Natural killer cell (primary cell): ENCODE results near the gene ALK. TPM values are rescaled to one million over a fixed set of nuclear protein-coding genes. Genes with fewer than 3 reads are reported as not detected.

Source experiments
- ATAC-seq, 3 donors: fragments of 150-1000 bp in 2 of 3; fragments of 200-7000 bp in 1 of 3; cut with Tn5 transposase; 1 replicate in 1 of 3; 2 replicates in 2 of 3; pipeline ENCODE4 v1.10.0; 2021; ENCODE audit warnings: mild to moderate bottlenecking in 2 of 3, moderate library complexity in 2 of 3
- DNase-seq, 2 donors: peaks; one replicate each; pipeline versions ENCODE4 v3.0.0 to v3.0.0-alpha.2; 2013 to 2021; ENCODE audit warnings: mixed read lengths in 1 of 2
- H3K27ac ChIP-seq: one replicate; pipeline ENCODE4 v1.5.1; 2013; ENCODE audit warnings: mild to moderate bottlenecking, low read length
- H3K27me3 ChIP-seq: one replicate; pipeline ENCODE4 v1.6.1; 2013; ENCODE audit warnings: low read length; ENCODE audit not compliant: control insufficient read depth, insufficient read depth
- H3K36me3 ChIP-seq: one replicate; pipeline ENCODE4 v1.6.1; 2013; ENCODE audit warnings: low read length; ENCODE audit not compliant: control insufficient read depth, insufficient read depth
- H3K4me1 ChIP-seq: one replicate; pipeline ENCODE4 v1.6.1; 2013; ENCODE audit warnings: low read length; ENCODE audit not compliant: control insufficient read depth, insufficient read depth
- H3K4me3 ChIP-seq: one replicate; pipeline ENCODE4 v1.5.1; 2013; ENCODE audit warnings: low read length
- H3K9me3 ChIP-seq: one replicate; pipeline ENCODE4 v1.6.1; 2013; ENCODE audit warnings: low read length; ENCODE audit not compliant: control insufficient read depth, insufficient read depth
- H3K27ac Mint-ChIP-seq, 2 donors: one replicate each; pipeline ENCODE4 v1.8.0; 2022; ENCODE audit warnings: mild to moderate bottlenecking in 2 of 2, mixed read lengths in 2 of 2, moderate library complexity in 1 of 2
- H3K27me3 Mint-ChIP-seq, 2 donors: one replicate each; pipeline ENCODE4 v1.8.0; 2022; ENCODE audit warnings: low read depth in 2 of 2, mixed read lengths in 2 of 2
- H3K36me3 Mint-ChIP-seq: one replicate; pipeline ENCODE4 v1.8.0; 2022; ENCODE audit warnings: mixed read lengths
- H3K4me1 Mint-ChIP-seq, 2 donors: one replicate each; pipeline ENCODE4 v1.8.0; 2022; ENCODE audit warnings: mixed read lengths in 2 of 2
- H3K4me3 Mint-ChIP-seq: one replicate; pipeline ENCODE4 v1.8.0; 2022; ENCODE audit warnings: mild to moderate bottlenecking, moderate library complexity, mixed read lengths
- H3K9me3 Mint-ChIP-seq, 2 donors: one replicate each; pipeline ENCODE4 v1.8.0; 2022; ENCODE audit warnings: mixed read lengths in 2 of 2
- WGBS: methylation state at CpG from one replicate; pipeline ENCODE4 v1.1.7; 2013; ENCODE audit warnings: missing lambda C conversion rate; ENCODE audit not compliant: insufficient coverage; 5-methylcytosine and 5-hydroxymethylcytosine counted together
- intact Hi-C: fragments of 100-400 bp; cut with micrococcal nuclease; formaldehyde crosslinking; loops from one replicate; pipeline ENCODE4 v1.14.2; 2022
- total RNA-seq, 4 donors: library from RNA; stranded (reverse); fragments of 120-200 nt in 1 of 4; gene quantifications; one replicate each; pipeline versions ENCODE4 v1.2.3 to v1.2.4, GENCODE V29; 2013 to 2022
- TF ChIP-seq, protein P1 (sequence below): fragments of 200-600 bp; IDR thresholded peaks from one replicate; pipeline ENCODE4 v1.8.0; 2022; ENCODE audit warnings: antibody characterized with exemption

ALK gene
- total RNA-seq, 3 donors from 2014 or later (not counting 1 experiment from before 2014, with no cell fraction given) = not detected

DNA sequence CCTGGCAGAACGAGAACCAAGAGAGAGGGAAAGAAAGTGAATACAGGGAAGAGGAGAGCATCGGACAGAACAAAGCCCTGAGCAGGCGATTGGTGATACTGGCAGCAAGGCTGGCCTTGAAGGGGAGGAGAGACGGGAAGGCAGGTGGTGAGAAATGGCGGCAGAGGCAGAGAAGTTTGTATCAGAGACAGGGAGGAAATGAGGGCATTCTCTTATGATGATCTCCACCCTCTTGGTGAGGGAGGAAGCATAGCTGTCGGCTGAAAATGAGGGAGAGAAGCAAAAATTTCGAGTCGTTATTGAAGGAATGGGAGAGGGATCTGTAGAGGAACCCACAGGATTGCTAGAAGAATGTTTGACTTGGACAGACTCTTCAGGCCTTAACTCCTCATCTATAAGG is 725.6 kb downstream of the ALK start:
- Mint-ChIP-seq H3K4me3 (no peak overlapping the region), H3K4me1 (peaks cover 5 to 6% of the 10 kb centered on the region in 2 donors), H3K9me3 (no peaks in the 10 kb centered on the region), H3K27me3 (no peaks in the 10 kb centered on the region), H3K27ac (no peak overlapping the region), H3K36me3 (no peaks in the 10 kb centered on the region)
- H3K4me1 ChIP-seq = no peaks in the 10 kb centered on the region
- H3K27me3 ChIP-seq = no peaks in the 10 kb centered on the region
- no peaks in the 10 kb centered on the region for H3K9me3 ChIP-seq
- peaks cover 8% of the 10 kb centered on the region for H3K36me3 ChIP-seq
- intact Hi-C loops = loop anchor here (1.0 to 2.0 kb wide), 4 partner anchors 181 to 629 kb away; no protein-coding TSS in a partner anchor
- WGBS = 89% methylated on average over 8 of the region's 8 CpGs
- DNase-seq (no peak), ATAC-seq (no peak)
- H3K4me3 ChIP-seq = no peak overlapping the region
- TF ChIP-seq, protein P1, sequence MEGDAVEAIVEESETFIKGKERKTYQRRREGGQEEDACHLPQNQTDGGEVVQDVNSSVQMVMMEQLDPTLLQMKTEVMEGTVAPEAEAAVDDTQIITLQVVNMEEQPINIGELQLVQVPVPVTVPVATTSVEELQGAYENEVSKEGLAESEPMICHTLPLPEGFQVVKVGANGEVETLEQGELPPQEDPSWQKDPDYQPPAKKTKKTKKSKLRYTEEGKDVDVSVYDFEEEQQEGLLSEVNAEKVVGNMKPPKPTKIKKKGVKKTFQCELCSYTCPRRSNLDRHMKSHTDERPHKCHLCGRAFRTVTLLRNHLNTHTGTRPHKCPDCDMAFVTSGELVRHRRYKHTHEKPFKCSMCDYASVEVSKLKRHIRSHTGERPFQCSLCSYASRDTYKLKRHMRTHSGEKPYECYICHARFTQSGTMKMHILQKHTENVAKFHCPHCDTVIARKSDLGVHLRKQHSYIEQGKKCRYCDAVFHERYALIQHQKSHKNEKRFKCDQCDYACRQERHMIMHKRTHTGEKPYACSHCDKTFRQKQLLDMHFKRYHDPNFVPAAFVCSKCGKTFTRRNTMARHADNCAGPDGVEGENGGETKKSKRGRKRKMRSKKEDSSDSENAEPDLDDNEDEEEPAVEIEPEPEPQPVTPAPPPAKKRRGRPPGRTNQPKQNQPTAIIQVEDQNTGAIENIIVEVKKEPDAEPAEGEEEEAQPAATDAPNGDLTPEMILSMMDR = no peak
- H3K27ac ChIP-seq = no peak overlapping the region

DNA sequence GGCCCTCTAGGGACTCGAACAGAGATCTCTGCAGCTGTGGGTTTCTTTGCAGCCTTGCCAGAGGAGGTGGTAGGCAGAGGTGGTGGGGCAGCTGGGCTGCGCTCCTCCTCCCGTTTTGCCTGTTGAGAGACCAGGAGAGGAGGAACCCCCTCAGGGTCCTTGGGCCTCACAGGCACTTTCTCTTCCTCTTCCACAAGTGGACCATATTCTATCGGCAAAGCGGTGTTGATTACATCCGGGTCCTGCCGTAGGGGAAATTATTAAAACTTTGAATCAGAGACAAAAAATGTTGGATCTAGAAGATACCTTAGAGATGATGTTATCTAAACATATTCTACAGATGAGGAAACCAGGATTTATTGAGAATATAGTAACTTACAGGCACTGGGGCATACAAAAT is 727.7 kb downstream of the ALK start:
- peaks cover 8% of the 10 kb centered on the region for H3K36me3 ChIP-seq
- Mint-ChIP-seq H3K9me3 (no peaks in the 10 kb centered on the region), H3K36me3 (no peaks in the 10 kb centered on the region), H3K27me3 (no peaks in the 10 kb centered on the region), H3K4me1 (peaks cover 5 to 6% of the 10 kb centered on the region in 2 donors), H3K4me3 (no peak overlapping the region), H3K27ac (no peak overlapping the region)
- TF ChIP-seq, protein P1 = no peak
- ATAC-seq = no peak
- H3K4me1 ChIP-seq = no peaks in the 10 kb centered on the region
- WGBS = 94% methylated on average over 3 of the region's 7 CpGs
- H3K27ac ChIP-seq = no peak overlapping the region
- no peak for DNase-seq
- intact Hi-C loops = no loop called here
- no peaks in the 10 kb centered on the region for H3K9me3 ChIP-seq
- no peak overlapping the region for H3K4me3 ChIP-seq
- H3K27me3 ChIP-seq = no peaks in the 10 kb centered on the region

DNA sequence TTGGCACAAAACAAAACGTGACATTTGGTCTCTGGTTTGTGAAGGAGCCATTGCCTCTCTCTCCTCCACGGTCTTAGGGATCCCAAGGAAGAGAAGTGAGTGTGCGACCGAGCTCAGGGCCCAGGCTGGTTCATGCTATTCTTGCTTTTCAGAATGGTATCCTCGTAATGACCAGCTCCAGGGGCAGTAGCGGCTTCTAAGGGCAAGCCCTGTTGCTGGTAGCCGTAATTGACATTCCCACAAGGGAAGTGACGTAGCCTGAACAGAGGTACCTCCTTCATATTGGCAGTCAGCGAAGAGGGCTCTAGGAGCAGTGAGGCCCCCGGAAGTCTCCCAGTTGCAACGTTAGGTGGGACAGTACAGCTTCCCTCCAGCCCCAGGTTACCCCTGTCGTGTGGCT is 728.3 kb downstream of the ALK start:
- Mint-ChIP-seq H3K4me3 (no peak overlapping the region), H3K4me1 (peaks cover 5 to 6% of the 10 kb centered on the region in 2 donors), H3K27ac (no peak overlapping the region), H3K27me3 (no peaks in the 10 kb centered on the region), H3K9me3 (no peaks in the 10 kb centered on the region), H3K36me3 (no peaks in the 10 kb centered on the region)
- Histone ChIP-seq H3K27me3 (no peaks in the 10 kb centered on the region), H3K4me3 (no peak overlapping the region), H3K9me3 (no peaks in the 10 kb centered on the region), H3K27ac (no peak overlapping the region), H3K36me3 (peaks cover 9% of the 10 kb centered on the region), H3K4me1 (no peaks in the 10 kb centered on the region)
- WGBS = 95% methylated on average over 12 of the region's 12 CpGs
- TF ChIP-seq, protein P1 = no peak
- DNase-seq (no peak), ATAC-seq (no peak)
- intact Hi-C loops = no loop called here

DNA sequence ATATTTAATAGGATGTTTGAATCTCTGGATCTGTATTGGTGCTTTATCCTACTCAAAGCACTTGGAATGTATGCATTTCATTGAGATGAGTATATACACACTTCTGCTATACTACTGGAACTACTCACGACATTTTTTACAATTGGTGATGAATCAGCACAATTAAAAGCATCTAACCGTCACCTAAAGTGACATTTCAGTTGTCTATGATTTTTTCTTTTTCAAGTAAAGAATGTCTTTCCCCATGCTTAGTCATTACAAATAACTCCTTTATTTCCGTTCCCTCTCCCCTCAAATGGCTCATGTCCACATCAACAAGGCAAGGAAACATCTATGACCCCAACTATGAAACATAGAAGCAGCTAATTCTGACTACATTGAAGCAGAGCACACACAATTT is 728.9 kb downstream of the ALK start:
- DNase-seq (no peak), ATAC-seq (no peak)
- H3K36me3 Mint-ChIP-seq = peaks cover 6% of the 10 kb centered on the region
- Histone ChIP-seq H3K4me1 (no peaks in the 10 kb centered on the region), H3K27me3 (no peaks in the 10 kb centered on the region), H3K36me3 (peaks cover 12% of the 10 kb centered on the region), H3K9me3 (no peaks in the 10 kb centered on the region), H3K4me3 (no peak overlapping the region), H3K27ac (no peak overlapping the region)
- H3K9me3 Mint-ChIP-seq = no peaks in the 10 kb centered on the region
- H3K27me3 Mint-ChIP-seq = no peaks in the 10 kb centered on the region
- H3K4me3 Mint-ChIP-seq = no peak overlapping the region
- TF ChIP-seq, protein P1 = no peak
- H3K4me1 Mint-ChIP-seq = peaks cover 5 to 6% of the 10 kb centered on the region in 2 donors
- H3K27ac Mint-ChIP-seq = no peak overlapping the region
- intact Hi-C loops = no loop called here
- WGBS = 65% methylated on average over 3 of the region's 3 CpGs
